ENCODE results near the gene PAH.
"Not testable (repeated sequence)": the region's sequence is repeated elsewhere in the genome, so short reads cannot be mapped to it uniquely, and the experiment has no call there.

PAH gene

DNA sequence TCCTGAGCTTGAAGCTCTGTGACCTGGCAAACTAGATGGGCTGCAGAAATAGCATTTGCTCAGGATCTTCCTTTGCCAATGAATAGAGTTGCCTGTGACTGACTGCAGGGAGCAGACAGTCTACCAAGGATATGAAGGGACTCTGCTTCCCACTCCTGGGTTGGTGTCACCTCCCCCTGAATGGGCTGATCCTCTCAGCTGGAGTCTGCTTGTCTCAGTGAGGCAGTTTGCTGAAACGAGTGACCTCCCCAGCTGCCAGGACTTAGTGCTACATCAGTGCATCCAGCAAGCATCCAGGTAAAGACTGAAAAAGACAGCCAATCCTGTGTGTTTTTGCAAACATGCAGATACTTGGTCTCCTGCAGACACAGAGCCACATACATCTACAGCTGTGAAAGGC, 28.5 kb downstream of the PAH start:
- DNase-seq = no peak

DNA sequence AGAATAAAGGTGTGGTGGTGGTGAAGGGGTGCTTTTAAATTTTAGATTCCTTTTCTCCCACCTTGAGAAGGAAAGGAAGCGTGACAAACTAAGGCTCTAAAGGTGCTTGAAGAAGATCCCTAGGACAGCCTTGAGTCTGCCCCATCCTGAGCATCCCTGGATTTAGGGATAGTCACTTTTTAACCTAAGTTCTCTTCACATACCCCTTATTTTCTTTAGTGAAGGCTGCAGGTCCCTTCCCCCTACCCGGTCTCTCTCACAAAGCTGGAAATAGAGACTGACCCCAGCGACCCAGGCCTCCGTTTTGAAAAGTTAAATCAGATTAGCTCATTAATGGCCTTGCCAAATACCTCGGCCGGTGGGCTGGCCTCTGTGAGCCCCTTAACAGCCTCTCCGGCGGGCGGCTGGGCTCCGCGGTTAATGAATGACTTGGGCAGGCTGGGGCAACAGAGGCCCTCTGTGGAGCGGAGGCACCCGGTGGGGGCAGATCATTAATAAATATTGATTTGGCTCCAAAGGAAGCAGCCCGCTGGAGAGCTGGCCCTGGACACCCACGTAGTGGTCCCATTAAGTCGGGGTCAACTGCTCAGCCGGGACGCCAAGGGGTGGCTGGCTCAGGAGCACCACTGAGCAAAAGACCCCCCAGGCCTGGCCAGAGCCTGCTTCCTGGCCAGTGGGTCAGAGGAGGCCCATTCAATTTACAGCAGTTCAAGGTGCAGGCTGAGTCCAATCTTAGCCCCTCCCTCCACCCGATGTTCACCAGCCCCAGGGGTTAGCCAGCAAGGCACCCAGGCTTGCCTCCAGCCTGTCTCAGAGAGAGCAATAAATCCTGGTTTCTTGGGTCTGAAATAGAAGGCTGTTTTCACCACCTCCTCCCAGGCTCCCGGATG, 31.8 kb downstream of the PAH start:
- no peak for DNase-seq

DNA sequence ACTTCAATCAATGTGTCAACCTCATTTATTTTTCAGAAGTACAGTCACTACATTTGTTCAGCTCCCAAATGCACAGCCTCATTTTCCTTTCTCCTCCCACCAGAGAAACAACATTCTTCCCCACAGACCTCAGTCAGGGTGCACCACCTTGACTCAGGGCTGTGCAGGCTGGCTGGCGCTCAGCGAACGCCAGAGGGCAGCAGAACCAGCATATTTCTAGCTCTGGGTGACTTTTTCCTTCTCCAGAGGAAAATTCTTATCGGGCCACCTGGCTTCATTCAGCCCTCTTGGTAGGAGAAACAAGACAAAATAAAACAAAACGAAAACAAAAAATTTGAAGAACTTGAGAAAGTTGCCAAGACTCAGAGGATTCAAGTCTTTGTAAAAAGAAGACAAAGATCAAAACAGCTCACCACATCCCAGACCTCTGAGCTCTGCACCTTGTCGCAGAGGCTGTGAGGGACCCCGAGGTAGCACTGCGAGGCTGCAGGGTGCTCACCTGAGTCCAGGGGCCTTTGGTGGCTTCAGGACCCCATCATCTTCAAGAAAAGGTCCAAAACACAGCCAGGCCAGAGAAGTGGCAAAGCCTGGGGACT, 33.7 kb downstream of the PAH start:
- no peak for DNase-seq

DNA sequence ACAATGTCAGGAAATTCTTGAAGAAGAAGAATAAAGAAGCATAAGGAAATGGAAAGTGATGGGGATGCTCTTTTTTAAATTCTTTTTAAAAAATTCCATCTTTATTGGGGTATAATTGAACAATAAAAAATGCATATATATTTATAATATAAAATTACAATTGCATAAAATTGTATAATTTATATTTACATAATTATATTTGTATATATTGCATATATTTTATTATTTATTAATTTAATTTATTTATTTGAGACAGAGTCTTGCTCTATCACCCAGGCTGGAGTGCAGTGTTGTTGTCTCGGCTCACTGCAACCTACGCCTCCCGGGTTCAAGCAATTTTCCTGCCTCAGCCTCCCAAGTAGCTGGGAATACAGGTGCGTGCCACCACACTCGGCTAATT, 36.3 kb downstream of the PAH start:
- DNase-seq = no peak

DNA sequence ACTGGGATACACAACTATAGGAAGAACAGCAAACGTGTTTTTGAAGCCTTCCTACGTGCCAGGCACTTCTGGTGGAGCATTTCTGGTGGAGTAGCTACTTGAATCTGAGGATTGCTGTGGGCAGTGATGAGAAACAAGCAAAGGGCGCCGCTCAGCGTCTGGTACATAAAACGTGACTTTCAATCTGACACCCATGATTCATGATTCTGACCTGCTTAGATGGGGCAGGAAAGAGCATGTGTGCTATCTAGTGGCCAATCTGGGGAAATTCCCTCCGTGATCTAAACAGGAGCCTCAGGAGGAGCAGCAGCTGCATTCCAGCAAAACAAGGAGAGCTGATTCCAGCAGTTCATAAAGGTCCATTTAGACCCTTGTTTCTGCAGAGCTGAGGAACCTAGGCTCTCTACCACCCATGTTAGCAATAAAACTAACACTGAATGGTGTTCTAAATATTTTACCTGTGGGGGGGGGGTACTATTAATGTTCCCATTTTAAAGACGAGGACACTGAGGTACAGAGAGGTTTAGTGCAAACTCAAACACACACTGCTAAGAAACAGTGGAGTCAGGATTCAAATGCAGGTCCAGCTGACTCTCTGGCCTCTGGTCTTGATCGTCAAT, 37.8 kb downstream of the PAH start:
- no peak for DNase-seq

DNA sequence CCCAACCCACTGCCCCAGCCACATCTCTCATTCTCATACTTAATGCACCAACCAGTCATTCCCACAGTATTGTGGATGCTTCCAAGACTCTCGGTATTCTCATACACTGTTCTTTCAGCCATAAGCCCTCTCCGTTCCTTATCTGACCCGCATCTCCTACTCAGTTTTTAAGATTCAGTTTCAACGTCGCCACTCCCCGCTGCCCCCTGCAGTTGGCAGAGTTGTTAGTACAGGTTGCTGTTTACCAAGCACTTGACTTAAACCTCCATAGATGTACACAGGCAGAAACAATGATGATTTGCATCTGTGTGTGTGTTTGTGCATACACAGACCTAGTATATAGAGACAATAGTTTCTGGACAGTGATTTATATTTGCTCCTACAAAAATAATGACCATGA, 40.2 kb downstream of the PAH start:
- DNase-seq = no peak

DNA sequence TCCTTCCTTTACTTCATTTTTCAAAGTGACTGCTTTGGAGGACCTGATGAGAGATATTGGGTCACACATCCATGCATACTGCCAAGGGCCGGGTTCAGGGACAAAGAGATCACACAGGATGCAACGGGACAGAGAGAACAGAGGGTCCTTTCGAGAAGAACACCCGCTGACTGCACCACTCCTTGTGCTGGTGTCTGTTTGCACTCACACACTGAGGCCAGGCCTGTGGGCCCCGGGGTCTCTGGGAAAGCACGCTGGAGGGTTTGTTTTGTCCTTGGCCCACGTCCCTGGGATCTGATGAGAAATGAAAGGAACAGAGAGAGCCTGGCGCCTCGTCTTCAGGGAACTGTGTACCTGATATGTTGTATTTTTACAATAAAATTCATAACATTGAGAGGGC, 42.2 kb downstream of the PAH start:
- no peak for DNase-seq

DNA sequence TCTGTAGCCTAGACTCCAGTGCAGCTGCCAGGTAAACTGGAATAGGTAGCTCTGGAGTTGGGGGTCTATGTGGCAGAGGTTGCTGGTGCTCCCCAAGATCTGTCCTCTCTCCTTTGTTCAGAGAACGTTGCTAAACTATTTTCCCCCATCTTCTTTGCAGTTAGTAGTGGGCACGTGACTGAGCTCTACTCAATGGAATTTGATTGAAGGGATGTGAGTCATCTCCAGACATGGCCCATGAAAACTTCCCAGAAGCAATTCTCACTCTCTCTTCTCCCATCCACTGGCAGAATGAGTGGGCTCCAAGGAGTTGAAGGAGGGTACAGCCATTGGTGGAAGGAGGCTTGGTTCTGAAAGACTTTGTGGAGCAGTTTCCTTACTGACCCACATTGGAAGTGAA, 44.0 kb downstream of the PAH start:
- DNase-seq = no peak

DNA sequence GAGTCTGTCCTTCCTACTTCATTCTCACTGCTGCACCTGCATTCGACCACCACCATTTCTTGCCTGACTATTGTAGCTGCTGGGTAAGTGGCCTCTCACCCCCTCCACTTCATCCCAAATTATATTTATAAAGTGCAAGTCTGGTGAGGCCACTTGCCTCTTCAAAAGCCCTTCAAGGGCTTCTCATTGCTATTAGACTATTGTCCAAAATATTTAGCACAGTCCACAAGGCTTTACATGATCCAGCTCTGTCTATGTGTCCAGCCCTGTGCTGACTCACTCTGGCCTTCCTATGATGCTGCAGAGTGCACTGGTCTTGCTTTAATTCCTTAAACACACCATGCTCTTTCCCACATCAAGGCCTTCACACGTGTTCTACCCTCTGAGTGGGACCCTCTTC, 46.0 kb downstream of the PAH start:
- no peak for DNase-seq

DNA sequence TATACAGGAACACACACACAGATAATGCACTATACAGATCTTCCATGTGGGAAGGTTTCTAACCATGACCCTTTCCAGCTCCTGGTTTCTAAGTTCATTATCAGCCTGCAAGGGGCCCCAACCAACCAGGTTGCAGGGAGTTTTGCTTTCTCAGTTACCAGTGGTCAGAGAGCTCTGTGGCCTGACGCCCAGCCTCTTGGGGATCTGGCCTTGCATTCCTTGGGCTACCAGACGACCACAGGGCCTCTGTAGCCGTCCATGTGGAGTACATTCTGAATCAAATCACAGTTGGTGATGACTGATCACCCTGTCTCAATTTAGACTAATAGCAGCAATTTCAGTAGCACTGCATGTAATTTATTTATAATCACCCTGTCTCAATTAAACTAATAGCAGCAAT, 47.5 kb downstream of the PAH start:
- DNase-seq = no peak

DNA sequence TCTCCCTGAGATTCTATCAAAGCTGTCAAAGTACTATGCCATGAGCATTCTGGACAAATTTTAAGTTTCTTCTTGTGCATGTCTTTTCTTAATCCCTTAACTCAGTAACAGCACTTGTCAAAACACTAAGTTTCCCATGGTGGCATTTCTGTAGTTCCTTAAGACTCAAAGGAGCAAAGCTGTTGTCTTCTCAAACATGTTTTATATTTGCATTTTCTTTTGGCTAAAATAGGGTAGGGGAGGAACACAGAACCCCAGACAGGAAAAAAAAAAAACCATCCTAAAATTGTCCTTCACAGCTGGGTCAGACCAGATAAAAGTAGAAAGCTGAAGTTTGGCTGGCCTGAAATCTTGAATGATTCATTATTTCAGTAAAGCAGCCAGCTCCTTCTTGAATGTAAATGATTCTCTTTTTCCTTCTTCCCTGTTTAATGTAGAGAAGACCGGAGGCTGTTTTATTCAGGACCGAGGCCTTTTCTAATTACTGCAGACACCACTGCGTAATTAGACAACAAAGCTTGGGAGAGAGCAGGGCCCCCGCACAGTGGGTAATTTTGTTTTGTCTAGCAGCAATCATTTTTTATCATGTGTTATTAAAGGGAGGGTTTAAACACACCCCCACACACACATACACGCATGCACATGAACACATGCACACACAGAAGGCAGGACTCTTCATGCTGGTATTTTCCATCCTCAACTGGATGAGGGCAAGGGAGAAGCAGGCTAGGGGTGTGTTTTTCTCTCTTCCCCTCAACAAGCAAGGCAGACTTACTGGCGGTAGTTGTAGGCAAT, 51.0 kb downstream of the PAH start:
- DNase-seq = no peak

DNA sequence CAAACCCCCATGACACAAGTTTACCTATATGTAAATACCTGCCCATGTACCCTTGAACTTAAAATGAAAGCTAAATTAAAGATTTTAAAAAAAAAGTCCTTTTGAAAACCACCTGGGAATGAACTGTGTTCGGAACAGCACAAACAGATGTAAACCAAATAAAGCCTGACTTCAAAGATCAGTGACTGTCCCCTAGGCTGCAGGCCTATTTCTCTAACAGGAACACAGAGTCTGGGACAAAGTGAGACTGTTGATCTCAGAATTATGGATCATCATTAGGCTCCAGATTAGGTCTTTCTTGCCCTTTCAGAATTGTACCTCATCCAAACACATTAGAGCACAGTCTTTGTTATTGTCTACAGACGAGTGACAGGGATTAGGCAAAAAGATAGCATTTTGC, 54.6 kb downstream of the PAH start:
- no peak for DNase-seq

DNA sequence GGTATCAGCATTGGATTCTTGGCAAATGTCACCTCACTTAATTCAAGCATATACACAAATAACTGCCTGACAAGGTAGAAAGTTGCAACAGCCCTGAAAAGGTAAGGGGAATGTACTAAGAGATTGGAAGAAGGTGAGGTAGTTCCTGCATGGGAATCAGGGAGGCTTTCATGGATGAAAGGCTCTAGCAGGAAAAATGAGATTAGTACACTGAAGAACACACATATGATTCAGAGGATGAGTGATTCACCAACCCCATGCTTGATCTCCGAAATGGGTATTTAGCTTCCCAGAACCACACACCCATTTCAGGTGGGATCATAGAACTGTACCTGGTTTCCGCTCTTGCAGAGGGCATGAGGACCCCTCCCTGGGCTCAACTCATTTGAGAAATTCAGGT, 65.8 kb downstream of the PAH start:
- no peak for DNase-seq

DNA sequence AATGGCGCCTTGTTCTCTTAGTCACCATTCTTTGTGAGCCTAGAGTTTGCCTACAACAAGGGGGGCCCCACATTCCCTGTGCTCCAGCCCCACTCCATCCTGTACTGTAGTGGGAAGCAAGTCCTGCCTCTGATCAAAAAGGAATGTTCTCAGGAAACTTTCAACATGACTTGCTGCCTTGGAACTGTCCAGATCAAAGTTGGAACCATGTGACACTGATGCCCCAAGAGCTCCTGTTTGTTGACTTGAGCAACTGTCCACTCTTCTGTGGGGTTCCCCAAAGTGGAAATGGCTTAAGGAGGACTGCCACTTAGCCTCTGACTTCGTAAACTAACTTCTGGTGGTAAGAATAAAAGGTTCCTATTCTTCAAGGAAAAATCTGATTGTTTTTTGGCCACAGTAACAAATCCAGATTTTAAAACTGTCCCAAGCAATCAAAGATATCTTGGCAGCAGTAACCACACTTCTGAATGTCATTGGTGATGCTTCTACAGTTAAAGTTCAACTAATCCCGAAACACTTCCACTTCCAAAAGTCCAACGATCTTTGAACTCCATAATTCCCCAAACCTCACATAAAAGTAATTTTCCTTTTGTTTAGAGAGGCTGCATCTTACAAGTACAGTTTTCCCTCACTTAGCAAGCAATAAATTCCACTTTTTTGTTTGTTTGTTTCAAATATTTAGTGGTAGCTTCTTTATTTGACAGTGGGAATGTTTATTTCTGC, 67.2 kb downstream of the PAH start:
- no peak for DNase-seq

DNA sequence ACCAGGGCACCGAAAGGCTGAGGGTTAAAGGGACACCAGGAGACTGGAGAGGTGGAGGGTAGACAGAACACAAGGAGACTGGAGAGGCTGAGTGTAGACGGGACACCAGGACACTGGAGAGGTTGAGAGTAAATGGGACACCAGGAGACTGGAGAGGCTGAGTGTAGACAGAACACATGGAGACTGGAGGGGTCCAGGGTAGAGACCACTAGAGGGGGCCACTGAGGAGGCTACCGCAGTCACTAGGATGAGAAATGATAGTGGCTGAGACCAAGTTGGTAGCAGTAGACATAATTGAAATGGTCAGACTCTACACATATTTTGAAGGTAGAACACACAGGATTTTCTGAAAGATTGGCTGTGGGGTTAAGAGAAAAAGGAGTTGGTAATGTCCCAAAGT, 68.2 kb downstream of the PAH start:
- no peak for DNase-seq

DNA sequence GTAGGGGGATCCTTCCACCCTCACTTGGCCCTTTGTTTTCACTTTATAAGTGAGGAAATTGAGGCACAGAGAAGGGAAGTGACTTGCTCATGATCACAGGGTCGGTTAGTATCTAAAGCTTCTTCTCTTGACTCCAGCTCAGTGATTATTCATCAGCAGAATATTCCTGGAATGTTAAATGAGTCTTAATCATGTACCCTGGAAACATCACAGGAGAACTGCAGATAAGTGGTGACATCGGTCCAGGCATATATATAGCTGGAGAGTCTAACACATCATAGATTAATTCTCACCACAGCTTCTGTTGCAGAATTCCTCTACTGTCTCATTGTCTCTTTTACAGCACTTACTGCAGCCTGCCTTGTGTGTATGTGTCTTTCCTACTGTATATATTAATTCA, 69.9 kb downstream of the PAH start:
- DNase-seq = no peak

DNA sequence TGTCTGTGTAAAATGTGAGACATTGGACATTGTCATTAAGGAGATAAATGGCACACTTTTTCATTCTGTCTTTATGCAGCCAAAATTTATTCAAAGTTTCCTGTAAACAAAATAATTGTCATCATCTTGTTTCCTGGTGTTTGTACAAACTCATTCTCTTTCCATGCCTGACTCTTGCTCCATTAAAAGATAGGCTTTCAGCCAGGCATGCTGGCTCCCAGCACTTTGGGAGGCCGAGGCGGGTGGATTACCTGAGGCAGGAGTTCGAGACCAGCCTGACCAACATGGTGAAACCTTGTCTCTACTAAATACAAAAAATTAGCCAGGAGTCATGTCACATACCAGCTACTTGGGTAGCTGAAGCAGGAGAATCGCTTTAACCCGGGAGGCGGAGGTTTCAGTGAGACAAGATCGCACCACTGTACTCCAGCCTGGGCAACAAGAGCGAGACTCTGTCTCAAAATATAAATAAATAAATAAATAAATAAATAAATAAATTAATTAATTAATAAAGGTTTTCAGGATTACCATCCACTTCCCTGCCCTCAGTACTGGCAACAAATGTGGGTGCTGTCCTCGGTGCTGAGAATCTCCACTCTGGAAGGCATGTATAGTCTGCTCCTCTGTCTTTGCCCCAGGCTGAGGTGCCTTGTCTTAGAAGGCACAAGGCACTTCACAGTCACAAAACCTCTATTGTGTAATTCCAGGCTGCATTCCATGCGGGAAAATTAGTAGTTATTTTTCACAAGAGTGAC, 83.2 kb downstream of the PAH start:
- DNase-seq = no peak

DNA sequence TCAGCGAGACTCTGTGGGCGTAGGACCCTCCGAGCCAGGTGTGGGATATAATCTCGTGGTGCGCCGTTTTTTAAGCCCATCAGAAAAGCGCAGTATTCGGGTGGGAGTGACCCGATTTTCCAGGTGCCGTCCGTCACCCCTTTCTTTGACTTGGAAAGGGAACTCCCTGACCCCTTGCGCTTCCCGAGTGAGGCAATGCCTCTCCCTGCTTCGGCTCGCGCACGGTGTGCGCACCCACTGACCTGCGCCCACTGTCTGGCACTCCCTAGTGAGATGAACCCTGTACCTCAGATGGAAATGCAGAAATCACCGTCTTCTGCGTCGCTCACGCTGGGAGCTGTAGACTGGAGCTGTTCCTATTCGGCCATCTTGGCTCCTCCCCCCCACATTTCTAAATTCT, 84.2 kb downstream of the PAH start:
- not testable (repeated sequence) for DNase-seq

DNA sequence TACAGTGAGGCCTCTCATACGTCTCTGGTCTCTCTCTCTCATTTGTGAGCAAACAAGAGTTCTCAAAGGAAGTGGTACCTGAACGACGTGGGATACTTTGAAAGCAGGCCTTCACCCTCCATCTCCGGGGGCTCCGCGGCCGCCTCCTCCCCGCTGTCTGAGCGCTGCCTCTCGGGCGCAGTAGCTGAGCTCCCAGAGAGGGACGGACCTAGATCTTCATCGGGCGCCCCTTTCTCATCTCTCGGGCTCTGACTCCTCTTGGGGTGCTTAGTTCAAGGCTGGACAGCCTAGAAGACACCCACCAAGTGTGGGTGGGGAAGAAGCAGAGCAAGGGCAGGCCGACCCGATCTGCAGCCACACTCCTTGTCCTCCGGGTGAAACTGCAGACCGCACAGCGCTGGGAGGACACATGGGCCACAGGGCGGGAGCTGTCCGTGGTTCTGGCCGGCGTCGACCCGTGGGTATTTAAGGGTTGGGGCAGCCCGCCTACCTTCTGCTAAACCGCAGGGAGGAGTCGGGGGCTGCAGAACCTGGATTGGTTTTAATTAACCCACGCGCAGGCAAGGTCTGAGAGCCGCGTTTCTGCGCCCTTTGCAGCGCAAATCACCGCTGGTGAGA, 92.7 kb downstream of the PAH start:
- no peak for DNase-seq

DNA sequence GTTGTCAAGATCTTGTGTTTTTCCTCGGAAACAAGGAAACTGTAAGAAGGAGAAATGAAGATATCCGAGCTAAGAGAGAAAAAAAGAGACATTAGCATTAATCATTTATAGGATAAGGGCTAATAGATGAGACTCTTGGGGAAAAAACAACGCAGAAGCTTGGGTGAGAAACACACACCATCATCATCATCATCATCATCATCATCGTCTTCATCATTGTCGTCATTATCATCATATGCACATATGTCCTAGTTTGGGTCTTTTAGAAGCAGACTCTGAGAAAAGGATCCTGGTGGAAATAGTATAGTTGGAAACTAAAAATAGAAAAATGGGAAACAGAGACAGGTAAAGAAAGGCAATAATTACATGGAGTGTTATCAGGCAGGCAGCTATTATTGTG, 95.9 kb downstream of the PAH start:
- DNase-seq = no peak

DNA sequence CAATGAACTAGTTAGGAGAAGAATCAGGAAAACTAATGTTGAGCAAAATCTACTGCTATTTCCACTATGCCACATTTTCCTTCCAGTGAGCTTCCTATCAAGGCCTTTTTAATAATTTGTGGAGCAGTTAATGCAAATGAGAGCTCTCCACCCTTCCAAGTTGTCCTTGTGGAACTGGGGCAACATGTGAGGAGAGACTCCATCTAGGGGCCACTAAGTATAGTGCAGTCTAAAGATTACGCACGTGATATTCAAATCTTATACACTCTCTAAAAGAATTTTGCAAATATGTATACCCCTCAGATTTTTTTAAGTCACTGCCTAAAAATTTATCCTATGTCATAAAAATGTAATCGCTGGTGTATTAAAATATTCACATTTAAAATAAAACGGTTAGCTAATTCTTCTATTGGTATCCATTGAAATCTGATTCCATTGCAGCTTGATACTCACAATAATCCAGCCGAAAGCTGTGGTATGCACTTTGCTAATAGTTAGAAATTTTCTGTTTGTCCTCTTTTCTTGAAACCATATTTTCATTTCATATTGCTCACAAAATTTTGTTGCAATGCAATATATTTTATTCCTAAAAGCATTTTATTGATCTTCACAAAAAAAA, 100.1 kb downstream of the PAH start:
- DNase-seq = no peak

Data from GF-D8 (cell line).